Stimulated activated CD8-positive, alpha-beta memory T cell treated with anti-CD3 and anti-CD28 coated beads, Interleukin-12 subunit alpha, Interleukin-12 subunit beta, amount 100 ng/mL, for 24 hours (primary cell): Measurements from ENCODE around the gene LRRIQ4.

ENCODE experiments used
- DNase-seq: peaks from one replicate; pipeline ENCODE4 v3.0.0-alpha.2; 2020; ENCODE audit errors: extremely low read depth

LRRIQ4 gene

DNA sequence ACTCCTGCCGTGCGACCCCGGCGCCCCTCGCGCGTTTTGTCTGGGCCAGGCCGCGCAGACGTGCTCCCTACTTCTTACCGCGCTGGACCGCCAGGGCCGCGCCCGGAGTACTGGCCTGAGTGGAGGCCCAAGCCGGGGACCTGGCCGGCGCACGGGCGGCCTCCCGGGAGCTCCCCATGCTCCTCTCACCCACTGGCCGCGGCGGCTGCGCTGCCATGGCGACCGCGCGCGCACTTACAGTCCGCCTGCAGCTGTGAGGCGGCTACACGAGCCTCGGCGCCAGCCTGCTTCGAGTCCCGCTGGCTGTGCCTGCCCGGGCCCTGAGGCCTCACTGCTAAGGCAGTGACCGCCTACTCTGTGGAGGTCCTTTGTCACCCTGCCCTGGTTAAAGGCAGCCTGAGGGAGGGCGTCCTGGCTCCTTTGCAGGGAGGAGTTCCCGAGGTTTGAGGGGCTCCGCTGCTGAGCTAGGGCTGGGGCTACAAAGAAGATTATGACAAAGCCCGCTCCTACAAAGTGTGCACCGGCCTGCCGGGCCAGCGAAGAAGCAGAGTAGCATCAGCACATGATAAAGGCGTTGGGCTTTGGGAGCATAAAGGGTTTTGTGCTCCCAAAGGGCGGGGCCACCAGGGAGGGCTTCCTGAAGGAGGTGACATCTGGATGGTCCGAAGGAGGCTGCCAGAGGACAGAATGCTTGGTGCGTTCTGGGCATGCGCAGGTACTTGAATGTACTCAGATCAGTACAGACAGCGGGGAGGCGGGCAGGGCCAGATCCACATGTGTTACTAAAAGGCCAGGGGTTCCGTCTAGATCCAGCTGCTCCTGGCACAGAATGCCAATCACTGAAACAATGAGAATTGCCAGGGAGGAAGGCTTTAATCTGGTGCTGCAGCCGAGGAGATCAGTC is at the start of gene LRRIQ4, which contains the start of gene LRRC34:
Gene LRRIQ4 (plus strand): TSS at position 539 of the 904 bp plus-strand sequence. CDS start 9,052 bp downstream, outside the sequence.
Gene LRRC34 (minus strand): TSS at position 573 of the 904 bp plus-strand sequence. CDS start 356 bp downstream, at position 217.
- peak; percentile 40 for DNase-seq

DNA sequence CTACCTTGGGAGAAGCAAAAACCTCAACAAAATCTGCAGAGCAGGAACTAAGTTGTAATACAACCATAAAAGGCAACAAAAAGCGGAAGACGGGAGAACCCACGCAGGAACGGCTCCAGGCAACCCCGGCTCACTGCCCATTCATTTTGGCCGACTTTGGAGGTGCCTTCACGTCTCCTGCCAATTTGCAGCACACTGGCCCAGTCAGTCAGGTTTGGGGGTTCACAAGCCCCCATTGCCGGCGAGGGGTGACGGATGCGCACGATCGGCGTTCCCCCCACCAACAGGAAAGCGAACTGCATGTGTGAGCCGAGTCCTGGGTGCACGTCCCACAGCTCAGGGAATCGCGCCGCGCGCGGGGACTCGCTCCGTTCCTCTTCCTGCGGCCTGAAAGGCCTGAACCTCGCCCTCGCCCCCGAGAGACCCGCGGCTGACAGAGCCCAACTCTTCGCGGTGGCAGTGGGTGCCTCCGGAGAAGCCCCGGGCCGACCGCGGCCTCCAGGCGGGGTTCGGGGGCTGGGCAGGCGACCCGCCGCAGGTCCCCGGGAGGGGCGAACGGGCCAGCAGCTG is 48.3 kb upstream of the LRRIQ4 start:
- peak; percentile 28 for DNase-seq

DNA sequence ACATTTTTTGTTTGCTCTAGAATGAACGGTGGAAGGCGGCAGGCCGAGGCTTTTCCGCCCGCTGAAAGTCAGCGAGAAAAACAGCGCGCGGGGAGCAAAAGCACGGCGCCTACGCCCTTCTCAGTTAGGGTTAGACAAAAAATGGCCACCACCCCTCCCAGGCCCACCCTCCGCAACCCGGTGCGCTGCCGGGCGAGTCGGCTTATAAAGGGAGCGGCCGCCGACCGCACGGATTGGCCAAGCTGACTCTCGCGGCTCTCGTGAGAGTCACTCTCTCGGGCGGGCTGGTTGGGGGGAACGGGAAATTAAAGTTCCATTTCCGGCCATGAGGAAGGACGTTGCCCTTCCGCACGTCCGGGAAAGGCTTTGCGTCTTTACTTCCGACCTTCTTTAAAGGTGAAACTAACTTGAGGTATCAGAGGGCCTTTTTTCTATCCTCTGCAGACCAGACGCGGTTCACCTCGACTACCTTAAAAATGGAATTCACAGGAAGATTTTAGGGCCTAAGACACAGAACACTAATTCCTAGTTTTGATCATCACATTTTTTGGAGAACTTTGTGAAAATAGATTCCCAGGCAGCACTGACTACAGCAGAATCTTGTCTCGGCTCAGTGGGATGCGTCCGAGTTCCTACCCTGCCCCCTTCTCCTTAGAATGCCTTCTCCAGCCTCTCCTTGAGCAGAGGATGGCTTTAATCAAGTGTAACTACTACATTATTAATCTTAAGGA is 47.6 kb upstream of the LRRIQ4 start, which contains the start of gene TERC:
Gene TERC (minus strand): TSS at position 179 of the 731 bp plus-strand sequence.
- peak; percentile 81 for DNase-seq

DNA sequence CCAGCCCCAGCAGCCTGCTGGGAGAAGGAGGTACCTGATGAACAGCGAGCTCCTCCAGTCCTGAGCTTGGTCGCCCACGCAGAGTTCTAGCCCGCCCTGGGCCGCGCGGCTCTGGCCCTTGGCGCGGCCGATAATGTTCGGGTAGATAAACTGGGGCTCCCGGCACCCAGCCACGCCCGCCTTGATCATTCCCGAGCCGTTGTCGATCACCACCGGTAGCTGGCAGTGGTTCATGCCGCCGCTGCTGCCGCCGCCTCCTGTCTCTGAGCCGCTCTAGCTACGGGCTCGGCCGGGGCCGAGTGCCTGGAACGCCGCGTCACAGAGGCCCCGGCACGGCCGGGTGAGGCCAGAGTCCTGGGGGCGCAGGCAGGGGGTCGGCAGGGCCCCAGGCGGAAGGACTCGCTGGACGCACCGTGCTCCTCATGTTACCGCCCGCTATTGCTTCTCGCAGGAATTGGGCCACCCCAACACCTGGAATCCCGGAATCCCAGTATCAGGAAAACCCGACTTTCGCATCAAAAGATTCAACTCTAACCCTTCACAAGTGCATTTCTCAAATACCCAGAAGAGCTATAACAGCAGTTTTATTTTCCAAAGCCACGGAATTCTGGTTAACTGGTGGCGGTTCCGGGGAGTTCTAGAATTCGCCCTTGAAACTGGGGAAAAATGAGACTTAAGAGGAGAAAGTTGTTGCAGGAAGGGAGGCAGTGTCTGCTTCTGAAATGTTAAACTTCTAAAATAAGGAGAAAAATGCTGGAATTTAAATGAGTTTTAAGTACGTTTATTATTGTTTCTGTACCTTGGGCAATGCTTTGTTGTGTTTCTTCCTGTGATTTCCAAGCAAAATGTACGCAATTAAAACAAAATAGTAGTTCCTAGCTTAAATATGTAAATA is 43.1 kb upstream of the LRRIQ4 start, which contains the start of gene ACTRT3:
Gene ACTRT3 (minus strand): TSS at position 275 of the 895 bp plus-strand sequence. CDS start 41 bp downstream, at position 234.
- DNase-seq = peak; percentile 30

DNA sequence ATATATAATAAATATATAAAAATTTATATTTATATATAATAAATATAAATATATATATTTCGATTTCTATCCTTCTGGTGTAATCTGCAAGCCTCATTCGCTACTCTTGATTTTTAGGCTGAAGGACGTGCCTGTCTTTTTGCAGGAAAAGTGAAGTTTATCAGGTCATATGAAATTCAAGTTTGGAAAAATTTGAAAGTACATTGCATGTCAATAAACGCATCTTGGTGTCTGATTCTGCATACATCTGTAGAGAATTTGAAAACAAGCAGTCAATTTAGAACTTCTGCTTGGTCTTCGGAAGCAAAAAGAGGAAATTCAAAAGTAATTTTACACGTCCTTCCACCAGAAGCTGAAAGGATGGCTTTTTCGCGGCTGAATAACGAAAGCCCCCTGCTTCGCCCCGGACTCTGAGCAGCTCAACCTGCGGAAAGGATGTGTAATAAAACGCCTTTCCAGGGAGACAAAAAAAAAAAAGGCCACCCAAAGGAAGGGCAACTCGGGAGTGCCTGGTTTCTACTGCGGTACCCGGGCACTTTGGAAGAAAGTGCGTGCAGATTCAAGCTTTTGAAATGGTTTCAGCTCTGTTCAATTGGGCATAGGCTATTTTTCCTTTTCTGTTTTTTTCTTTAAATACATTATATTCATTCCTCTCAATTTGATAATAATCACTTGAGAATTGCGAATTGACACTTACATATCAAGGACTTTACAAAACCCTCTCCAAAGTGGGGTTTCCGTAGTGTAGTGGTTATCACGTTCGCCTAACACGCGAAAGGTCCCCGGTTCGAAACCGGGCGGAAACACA is 41.0 kb upstream of the LRRIQ4 start:
- peak; percentile 14 for DNase-seq

DNA sequence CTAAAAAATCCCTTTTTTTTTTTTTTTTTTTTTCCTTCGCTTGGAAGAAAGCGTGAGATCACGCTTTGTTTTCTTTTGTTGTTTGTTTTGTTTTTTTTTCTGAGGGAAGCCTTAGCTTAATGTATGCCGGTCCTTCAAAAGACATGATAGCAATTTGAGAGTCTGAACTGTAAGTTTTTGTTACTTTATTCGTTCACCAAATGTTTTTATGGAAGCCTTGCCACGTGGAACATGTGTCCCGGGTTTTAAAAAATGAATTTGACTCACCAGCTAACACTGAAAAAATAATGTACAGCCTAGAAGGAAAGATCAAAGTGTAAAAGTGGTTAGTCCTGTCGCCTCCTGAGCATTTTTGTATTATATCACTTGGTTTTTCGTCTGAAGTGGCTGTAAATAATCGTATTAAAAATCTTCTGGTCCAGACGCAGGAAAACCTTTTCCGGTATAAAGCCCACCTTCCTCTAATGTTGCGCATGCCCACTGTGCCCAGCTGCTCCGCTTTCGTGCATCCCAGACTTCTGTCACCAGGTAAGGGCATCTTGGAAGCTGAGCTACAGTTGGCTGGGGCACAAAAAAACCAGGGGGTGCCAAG is 40.3 kb upstream of the LRRIQ4 start:
- no peak for DNase-seq

DNA sequence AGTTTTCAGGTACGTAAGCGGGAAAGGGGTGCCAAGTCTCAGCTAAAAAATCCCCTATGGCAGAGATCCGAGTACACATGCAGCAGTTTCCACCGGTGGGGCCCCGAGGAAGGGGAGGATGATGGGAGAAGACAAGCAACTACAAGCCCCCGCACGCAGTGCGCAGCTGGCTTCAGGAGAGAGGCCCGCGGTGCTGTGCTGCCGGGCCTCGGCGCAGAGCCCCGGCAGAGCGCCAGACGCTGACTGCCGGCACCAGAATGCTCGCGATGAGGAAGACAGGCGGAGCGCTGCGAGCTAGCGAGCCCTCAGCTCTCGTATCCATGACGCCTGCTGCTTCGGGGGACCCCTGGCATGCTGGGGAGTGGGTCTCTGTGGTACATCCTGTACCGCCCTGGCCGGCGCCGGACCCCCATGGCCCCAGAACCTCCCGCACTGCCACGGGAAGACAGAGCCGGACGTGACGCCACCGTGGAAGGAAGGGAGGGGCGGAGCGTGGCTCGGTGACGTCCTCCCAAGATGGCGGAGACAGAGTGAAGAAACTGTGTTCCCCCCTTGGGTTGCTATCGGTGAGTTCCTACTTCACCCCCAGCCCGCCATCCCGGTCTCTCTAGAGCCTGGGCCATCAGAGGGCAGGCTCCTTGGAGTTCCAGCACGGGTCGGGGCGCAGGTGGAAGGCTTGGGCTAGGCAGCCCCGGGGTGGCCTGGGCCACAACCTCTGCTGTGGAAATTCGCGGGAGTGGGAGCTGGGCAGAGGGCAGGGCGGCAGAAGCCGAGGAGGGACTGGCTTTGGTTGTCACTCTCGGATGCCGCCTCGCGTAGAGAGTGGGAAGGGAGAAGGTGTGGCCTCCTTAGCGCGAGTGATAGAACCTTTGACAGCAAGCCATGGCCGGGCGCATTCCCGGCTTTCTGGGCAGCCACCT is 39.5 kb upstream of the LRRIQ4 start, which contains the start of gene MYNN:
Gene MYNN (plus strand): TSS at position 500 of the 920 bp plus-strand sequence. CDS start 900 bp downstream, outside the sequence.
- peak; percentile 82 for DNase-seq

DNA sequence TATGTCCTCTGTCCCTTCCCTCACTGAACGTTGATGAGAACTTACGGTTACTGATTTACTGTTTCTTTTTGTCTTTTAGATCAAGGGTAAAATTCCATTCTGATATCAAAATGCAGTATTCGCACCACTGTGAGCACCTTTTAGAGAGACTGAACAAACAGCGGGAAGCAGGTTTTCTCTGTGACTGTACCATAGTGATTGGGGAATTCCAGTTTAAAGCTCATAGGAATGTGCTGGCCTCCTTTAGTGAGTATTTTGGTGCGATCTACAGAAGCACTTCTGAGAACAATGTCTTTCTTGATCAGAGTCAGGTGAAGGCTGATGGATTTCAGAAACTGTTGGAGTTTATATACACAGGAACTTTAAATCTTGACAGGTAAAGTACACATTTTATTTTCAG is 38.5 kb upstream of the LRRIQ4 start:
- no peak for DNase-seq

DNA sequence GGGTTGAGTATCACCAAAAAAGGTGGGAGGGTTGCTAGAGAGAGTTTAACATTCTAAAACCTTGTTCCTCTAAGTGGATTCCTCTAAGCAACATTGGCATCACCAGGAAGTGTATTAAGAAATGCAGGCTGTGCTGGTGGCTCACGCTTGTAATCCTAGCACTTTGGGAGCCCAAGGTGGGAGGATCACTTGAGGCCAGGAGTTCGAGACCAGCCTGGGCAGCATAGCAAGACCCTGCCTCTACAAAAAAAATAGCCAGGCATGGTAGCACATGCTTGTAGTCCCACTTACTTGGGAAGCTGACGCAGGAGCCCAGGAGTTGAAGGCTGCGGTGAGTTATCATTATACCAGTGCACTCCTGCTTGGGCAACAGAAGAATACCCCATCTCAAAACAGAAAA is 34.8 kb upstream of the LRRIQ4 start:
- no peak for DNase-seq

DNA sequence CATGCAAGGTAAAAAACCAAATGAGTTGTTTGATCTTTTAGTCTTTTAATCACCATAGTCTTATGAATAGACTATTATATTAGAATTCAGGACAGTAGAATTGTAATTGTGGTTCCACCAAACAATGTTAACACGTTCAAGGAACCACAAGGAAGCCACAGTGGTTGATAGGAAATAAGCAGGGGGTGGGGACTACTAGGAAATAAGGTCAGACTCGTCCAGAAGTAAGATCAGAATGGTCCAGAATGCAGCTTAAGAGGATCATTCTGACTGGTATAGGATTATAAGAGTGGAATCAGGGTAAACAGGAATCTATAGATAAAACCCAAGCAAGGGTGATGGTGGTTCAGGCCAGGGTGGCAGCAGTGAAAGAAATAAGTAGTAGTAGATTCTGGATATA is 31.9 kb upstream of the LRRIQ4 start:
- DNase-seq = no peak

DNA sequence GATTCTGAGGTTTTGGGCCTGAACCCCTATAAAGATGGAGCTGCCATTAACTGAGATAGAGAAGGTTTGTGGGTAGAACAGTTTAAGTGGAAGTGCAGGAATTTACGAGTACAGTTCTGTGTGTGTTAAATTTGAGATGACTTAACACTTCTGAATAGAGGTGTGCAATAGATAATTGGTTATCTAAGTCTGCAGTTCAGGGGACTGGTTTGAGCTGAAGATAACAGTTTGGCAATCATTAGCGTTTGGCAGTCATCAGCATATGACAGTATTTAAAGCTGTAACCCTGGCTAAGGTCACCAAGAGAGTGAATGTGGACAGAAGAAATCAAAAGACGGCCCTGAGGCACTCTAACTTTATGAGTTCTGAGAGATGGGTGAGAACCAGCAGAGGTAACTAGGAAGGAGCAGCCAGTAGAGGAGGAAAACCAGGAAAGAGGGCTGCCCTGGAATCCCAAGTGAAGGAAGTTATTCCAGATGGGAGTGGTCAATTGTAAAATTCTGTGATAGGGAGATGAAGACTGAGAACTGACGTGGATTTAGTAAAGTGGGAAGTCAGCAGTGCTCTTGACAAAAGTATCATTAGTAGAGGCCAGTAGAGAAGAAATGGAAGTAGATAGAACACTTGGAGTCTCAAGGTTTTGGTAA is 31.3 kb upstream of the LRRIQ4 start:
- no peak for DNase-seq

DNA sequence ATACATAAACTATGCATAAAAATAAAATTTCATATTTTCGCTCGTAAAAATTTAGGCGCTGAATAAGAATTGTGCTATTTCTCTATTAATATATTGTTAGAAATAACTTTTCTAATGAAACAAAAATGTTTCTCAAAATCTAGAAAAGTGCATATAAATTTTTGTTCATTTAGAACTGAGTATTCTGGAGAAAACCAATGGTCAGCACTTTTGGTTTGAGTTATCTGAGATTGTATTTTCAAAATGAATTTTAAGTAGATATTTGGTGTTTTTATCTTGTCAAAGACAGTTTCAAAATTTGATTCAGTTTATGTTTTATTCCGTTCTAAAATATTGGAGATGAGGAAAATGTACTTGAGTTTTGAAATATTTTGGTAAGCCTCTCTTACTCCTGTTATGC is 25.6 kb upstream of the LRRIQ4 start:
- DNase-seq = no peak

DNA sequence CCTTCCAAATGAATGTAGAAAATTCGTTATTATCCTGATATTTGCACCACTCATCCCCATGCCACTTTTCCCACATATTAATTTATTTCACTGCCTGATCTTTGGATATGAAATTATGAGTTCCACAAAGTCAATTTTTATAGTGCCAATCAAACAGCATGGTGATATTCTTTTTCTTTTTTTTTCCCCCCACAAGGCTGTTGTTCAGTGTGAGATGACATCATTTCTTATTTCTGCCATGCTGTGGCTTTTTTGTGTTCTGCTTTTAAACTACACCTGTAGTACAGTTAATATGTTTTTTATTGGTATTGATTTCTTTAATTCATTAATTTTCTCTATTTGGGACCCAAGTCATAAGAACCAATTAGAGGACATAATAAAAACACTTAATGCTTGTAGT is 24.9 kb upstream of the LRRIQ4 start:
- no peak for DNase-seq

DNA sequence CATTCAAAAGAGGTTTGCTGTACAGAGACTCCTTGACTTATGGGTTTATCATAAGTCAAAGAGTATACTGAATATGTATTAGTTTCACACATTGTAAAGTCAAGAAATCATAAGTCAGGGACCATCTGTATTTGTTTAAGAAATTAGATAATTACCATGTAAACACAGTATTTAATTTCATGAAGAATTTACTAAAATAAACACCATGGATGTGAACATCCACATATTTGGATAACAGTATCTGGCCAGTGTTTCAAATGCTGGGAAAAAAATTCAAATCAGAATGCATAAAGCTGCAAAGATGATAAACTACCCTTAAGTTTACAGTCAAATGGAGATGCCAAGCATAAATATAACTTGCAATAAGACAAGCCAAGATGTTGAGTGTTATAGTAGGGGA is 22.5 kb upstream of the LRRIQ4 start:
- DNase-seq = no peak

DNA sequence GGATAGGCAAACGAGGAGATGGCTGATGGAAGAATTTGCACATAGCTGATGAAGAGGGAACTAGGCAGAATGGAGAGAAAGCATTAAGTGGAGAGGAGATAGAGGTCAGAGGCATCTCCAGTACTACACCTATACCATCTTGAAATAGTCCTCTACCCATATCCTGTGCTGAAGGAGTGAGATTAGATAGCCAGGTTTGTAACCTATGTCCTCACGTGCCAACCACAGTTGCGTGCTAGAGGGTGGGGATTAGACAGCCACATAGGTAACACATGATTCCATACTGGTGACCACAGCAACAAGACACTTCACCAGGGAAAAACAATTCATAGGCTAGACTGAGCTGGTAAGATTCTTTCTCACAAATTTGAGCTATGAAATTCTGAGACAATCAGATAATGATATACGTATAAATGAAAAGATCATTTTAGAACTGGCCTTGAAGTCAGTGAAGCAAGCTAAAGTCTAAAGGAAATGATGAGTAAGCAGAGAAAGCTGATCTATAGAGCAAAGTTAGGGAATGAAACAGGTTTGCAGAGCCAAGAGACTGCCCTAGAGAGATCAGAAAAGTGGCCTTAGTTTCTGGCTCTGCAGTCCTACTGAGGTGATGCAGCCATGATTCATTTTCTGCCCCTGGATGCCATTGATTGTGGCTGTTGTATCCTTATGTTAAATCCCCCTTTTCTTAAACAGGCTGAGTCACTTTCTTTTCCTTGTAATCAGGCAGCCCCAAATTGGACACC is 21.8 kb upstream of the LRRIQ4 start:
- no peak for DNase-seq

DNA sequence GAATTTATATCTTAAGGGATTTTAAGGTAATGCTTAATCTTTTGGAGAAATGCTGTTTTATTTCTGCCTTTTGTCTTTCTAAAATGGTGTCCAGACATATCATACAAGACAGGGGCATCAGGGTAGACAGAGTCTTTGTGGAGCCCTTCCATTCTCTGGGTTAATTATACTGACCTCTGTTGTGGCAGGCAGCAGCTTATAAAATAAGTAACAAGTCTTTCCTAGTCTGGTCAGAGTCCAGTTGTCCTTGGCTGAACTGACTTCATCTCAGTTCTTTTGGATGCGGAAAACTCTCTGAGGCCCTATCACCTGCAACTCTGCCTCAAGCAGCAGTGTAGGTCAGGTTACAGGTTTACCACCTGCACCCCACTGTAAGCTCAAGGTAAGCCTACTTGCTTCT is 20.3 kb upstream of the LRRIQ4 start:
- DNase-seq = no peak

DNA sequence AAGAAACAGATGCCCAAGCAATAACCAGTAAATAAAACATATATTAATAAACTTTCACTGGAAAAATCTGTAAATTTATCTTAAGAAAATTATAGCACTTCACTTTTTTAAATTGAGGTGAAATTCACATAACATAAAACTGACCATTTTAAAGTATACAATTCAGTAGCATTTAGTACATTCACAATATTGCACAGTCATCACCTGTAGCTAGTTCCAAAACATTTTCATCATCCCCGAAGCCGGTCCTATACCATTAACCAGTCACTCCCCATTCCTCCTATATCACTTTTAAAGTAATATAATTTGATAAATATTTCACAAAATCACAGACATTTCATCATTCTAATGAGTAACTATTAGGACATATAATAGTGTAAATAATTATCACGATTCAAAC is 8.0 kb upstream of the LRRIQ4 start:
- DNase-seq = no peak
